Suppressor macrophage treated with lipopolysaccharide for 1 hour (primary cell): ENCODE data around the gene ZPR1.
"Not testable (repeated sequence)": the region's sequence is repeated elsewhere in the genome, so short reads cannot be mapped to it uniquely, and the experiment has no call there.

ENCODE experiments used
- DNase-seq, 3 donors: peaks; one replicate each; pipeline ENCODE4 v3.0.0-alpha.2; 2020 to 2022

ZPR1 gene

GRCh38 chr11:116823031-116823843 lies 35.4 kb upstream of the ZPR1 start, which contains the start of gene APOA4:
APOA4 (minus strand) TSS chr11:116823304; CDS start chr11:116823191, 113 bp downstream.
- DNase-seq: no peak

GRCh38 chr11:116822575-116822974 lies 34.8 kb upstream of the ZPR1 start:
- no peak for DNase-seq

GRCh38 chr11:116821050-116821918 lies 33.5 kb upstream of the ZPR1 start:
- DNase-seq: no peak

- no peak for DNase-seq
Observed at GRCh38 chr11:116819049-116819448, 31.2 kb upstream of the ZPR1 start.

- DNase-seq: no peak
Observed at GRCh38 chr11:116814502-116814901, 26.7 kb upstream of the ZPR1 start.

GRCh38 chr11:116813781-116814471 lies 26.1 kb upstream of the ZPR1 start:
- DNase-seq: no peak

- no peak for DNase-seq
Observed at GRCh38 chr11:116813170-116813569, 25.3 kb upstream of the ZPR1 start.

GRCh38 chr11:116812109-116812508 lies 24.3 kb upstream of the ZPR1 start:
- no peak for DNase-seq

- DNase-seq: no peak
Observed at GRCh38 chr11:116811194-116811593, 23.4 kb upstream of the ZPR1 start.

- DNase-seq: no peak
Observed at GRCh38 chr11:116808262-116809175, 20.7 kb upstream of the ZPR1 start.

GRCh38 chr11:116807601-116808261 lies 19.9 kb upstream of the ZPR1 start:
- DNase-seq: no peak

- DNase-seq: no peak
Observed at GRCh38 chr11:116804001-116804400, 16.2 kb upstream of the ZPR1 start.

GRCh38 chr11:116801662-116802061 lies 13.8 kb upstream of the ZPR1 start:
- not testable (repeated sequence) for DNase-seq

- DNase-seq: no peak
Observed at GRCh38 chr11:116800610-116801009, 12.8 kb upstream of the ZPR1 start.

GRCh38 chr11:116798368-116798767 lies 10.5 kb upstream of the ZPR1 start:
- DNase-seq: no peak

GRCh38 chr11:116797816-116798215 lies 10.0 kb upstream of the ZPR1 start:
- DNase-seq: no peak

- DNase-seq: no peak
Observed at GRCh38 chr11:116796548-116796947, 8.7 kb upstream of the ZPR1 start.

- no peak for DNase-seq
Observed at GRCh38 chr11:116794851-116795250, 7.0 kb upstream of the ZPR1 start.

- DNase-seq: no peak
Observed at GRCh38 chr11:116793772-116794097, 5.9 kb upstream of the ZPR1 start.

GRCh38 chr11:116792869-116793771 lies 5.3 kb upstream of the ZPR1 start:
- DNase-seq: no peak
